Effector CD4-positive, alpha-beta T cell (primary cell): Measurements from ENCODE around the gene ZNF669.
A peak's percentile ranks its signal among the peaks of the same experiment; 100 is the strongest.
"Not testable (repeated sequence)": the region's sequence is repeated elsewhere in the genome, so short reads cannot be mapped to it uniquely, and the experiment has no call there.

ENCODE experiments used
- DNase-seq: peaks from one replicate; pipeline ENCODE4 v3.0.0-alpha.2; 2020
- total RNA-seq: gene quantifications from one replicate; lab custom pipeline; 2026; lab: John Stamatoyannopoulos, UW

Gene ZNF669
- 12.6 reads per million, percentile 37 among the genes with 10 or more reads in this experiment for total RNA-seq

- DNase-seq: peak; percentile 80
Measured at GRCh38 chr1:247103859-247104591, at the start of gene ZNF669. ZNF669 (minus strand) TSS chr1:247104356; CDS start chr1:247104199, 157 bp downstream.

GRCh38 chr1:247147781-247148180, 43.6 kb upstream of the ZNF669 start:
- DNase-seq: no peak

GRCh38 chr1:247147120-247147519, 43.0 kb upstream of the ZNF669 start:
- not testable (repeated sequence) for DNase-seq

- no peak for DNase-seq
Measured at GRCh38 chr1:247146671-247147070, 42.5 kb upstream of the ZNF669 start.

- DNase-seq: no peak
Measured at GRCh38 chr1:247145279-247145678, 41.1 kb upstream of the ZNF669 start.

GRCh38 chr1:247139557-247139956, 35.4 kb upstream of the ZNF669 start:
- DNase-seq: not testable (repeated sequence)

- DNase-seq: no peak
Measured at GRCh38 chr1:247131236-247131635, 27.1 kb upstream of the ZNF669 start.

- not testable (repeated sequence) for DNase-seq
Measured at GRCh38 chr1:247127519-247128282, 23.5 kb upstream of the ZNF669 start.

GRCh38 chr1:247126601-247127000, 22.4 kb upstream of the ZNF669 start:
- DNase-seq: not testable (repeated sequence)

- not testable (repeated sequence) for DNase-seq
Measured at GRCh38 chr1:247126166-247126565, 22.0 kb upstream of the ZNF669 start.

- no peak for DNase-seq
Measured at GRCh38 chr1:247121382-247121781, 17.2 kb upstream of the ZNF669 start.

- not testable (repeated sequence) for DNase-seq
Measured at GRCh38 chr1:247120408-247120668, 16.2 kb upstream of the ZNF669 start.

GRCh38 chr1:247119600-247120407, 15.6 kb upstream of the ZNF669 start:
- no peak for DNase-seq

- DNase-seq: no peak
Measured at GRCh38 chr1:247118946-247119446, 14.8 kb upstream of the ZNF669 start.

GRCh38 chr1:247115545-247115944, 11.4 kb upstream of the ZNF669 start:
- no peak for DNase-seq

- DNase-seq: no peak
Measured at GRCh38 chr1:247115141-247115510, 11.0 kb upstream of the ZNF669 start.

GRCh38 chr1:247114351-247115140, 10.4 kb upstream of the ZNF669 start:
- no peak for DNase-seq

GRCh38 chr1:247113733-247114271, 9.6 kb upstream of the ZNF669 start:
- no peak for DNase-seq

- no peak for DNase-seq
Measured at GRCh38 chr1:247113094-247113497, 8.9 kb upstream of the ZNF669 start.

GRCh38 chr1:247112479-247112781, 8.3 kb upstream of the ZNF669 start:
- no peak for DNase-seq

GRCh38 chr1:247111700-247112478, 7.7 kb upstream of the ZNF669 start:
- no peak for DNase-seq
